Mesothelial cell of epicardium (in vitro differentiated cells): ENCODE data around the gene CPNE6. TPM values are rescaled to one million over a fixed set of nuclear protein-coding genes. Genes with fewer than 3 reads are reported as not detected.

ENCODE experiments used
- DNase-seq, 2 experiments: peaks; one replicate each; pipeline ENCODE4 v3.0.0; 2021; ENCODE audit warnings: low spot score in 2 of 2; ENCODE audit not compliant: unreplicated experiment in 2 of 2
- H3K27ac Mint-ChIP-seq: 2 replicates; pipeline ENCODE4 v1.8.0; 2021; ENCODE audit warnings: mixed read lengths
- H3K27me3 Mint-ChIP-seq: 2 replicates; pipeline ENCODE4 v1.8.0; 2021; ENCODE audit warnings: low read depth, mixed read lengths
- H3K36me3 Mint-ChIP-seq: 2 replicates; pipeline ENCODE4 v1.8.0; 2021; ENCODE audit warnings: mixed read lengths
- H3K4me1 Mint-ChIP-seq: 2 replicates; pipeline ENCODE4 v1.8.0; 2021; ENCODE audit warnings: mixed read lengths
- H3K4me3 Mint-ChIP-seq: 2 replicates; pipeline ENCODE4 v1.8.0; 2021; ENCODE audit warnings: mild to moderate bottlenecking, moderate library complexity, mixed read lengths
- H3K9me3 Mint-ChIP-seq: 2 replicates; pipeline ENCODE4 v1.8.0; 2021; ENCODE audit warnings: mixed read lengths
- total RNA-seq: library from RNA; stranded (reverse); gene quantifications from 3 replicates; pipeline ENCODE4 v1.2.1, GENCODE V29; 2021
- TF ChIP-seq, protein P1 (sequence below): fragments of 200-600 bp; sonication (generic); IDR thresholded peaks from one replicate; pipeline ENCODE4 v1.5.0; 2021; ENCODE audit warnings: antibody characterized with exemption; ENCODE audit not compliant: unreplicated experiment

The CPNE6 gene
- total RNA-seq, 1 donor from 2014 or later, result not detected

DNA sequence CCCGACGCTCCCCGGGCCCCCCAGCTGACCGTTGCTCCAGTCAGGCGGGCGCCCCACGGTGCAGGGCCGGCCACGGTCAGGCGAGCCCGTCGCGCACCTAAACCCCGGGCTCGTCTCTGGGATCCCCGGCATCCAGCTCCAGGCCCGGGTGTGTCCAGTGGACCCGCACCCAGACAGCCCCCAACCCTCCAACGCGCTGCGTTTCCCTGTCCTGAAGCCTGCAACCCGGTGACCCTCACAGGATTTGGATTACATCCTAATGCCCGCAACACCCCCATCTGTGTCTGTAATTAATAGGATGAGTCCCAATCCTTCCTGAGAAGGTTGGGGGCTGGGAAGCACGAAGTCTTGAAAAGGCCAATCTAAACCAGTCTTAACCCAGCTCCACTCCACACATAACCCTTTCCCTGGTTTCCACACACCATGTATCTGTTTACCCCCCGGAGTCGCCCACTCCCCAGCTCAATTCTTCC, 10.4 kb downstream of the CPNE6 start:
- H3K36me3 Mint-ChIP-seq, result no peaks in the 10 kb centered on the region
- H3K9me3 Mint-ChIP-seq, result no peaks in the 10 kb centered on the region
- TF ChIP-seq, protein P1, sequence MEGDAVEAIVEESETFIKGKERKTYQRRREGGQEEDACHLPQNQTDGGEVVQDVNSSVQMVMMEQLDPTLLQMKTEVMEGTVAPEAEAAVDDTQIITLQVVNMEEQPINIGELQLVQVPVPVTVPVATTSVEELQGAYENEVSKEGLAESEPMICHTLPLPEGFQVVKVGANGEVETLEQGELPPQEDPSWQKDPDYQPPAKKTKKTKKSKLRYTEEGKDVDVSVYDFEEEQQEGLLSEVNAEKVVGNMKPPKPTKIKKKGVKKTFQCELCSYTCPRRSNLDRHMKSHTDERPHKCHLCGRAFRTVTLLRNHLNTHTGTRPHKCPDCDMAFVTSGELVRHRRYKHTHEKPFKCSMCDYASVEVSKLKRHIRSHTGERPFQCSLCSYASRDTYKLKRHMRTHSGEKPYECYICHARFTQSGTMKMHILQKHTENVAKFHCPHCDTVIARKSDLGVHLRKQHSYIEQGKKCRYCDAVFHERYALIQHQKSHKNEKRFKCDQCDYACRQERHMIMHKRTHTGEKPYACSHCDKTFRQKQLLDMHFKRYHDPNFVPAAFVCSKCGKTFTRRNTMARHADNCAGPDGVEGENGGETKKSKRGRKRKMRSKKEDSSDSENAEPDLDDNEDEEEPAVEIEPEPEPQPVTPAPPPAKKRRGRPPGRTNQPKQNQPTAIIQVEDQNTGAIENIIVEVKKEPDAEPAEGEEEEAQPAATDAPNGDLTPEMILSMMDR, result no peak
- no peak for DNase-seq
- peak overlapping the region; percentile 81 for H3K27ac Mint-ChIP-seq
- peaks cover 36% of the 10 kb centered on the region for H3K4me1 Mint-ChIP-seq
- H3K4me3 Mint-ChIP-seq, result peak overlapping the region; percentile 77
- peaks cover 33% of the 10 kb centered on the region for H3K27me3 Mint-ChIP-seq

DNA sequence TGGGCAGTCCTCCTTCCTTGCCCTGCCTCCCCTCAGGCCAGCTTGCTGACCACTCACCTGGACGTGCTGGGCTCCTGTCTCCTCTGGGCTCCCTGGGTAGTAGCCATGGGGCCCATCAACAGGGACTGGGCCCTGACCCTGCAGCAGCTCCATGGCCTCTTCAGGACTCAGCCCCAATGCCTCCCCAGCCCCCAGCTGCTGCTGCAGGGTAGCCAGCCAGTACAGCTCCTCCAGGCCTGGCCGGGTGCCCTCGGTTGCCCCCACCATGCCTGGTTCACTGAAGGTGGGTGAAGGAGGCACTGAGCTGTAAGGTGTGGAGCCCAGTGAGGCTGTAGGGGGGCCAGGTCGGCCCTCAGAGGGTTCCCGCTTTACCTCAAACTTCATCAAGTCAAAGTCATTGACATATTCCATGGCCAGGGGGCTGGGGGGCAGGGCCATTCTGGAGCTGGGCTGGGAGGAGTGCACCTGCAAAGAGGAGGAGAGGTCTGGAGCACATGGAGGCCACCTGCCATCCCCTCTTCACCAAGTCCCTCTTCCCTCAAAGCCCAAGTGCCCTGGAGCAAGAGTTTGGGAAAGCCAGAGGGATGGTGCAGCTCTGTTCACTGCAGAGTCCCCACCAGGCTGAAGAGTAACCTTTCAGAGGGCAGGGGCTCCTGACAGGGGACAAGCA, 11.2 kb downstream of the CPNE6 start:
- peak overlapping the region; percentile 81 for H3K27ac Mint-ChIP-seq
- peak overlapping the region; percentile 77 for H3K4me3 Mint-ChIP-seq
- H3K9me3 Mint-ChIP-seq, result no peaks in the 10 kb centered on the region
- no peak for DNase-seq
- H3K4me1 Mint-ChIP-seq, result peaks cover 36% of the 10 kb centered on the region
- peaks cover 33% of the 10 kb centered on the region for H3K27me3 Mint-ChIP-seq
- H3K36me3 Mint-ChIP-seq, result no peaks in the 10 kb centered on the region
- TF ChIP-seq, protein P1, result no peak

DNA sequence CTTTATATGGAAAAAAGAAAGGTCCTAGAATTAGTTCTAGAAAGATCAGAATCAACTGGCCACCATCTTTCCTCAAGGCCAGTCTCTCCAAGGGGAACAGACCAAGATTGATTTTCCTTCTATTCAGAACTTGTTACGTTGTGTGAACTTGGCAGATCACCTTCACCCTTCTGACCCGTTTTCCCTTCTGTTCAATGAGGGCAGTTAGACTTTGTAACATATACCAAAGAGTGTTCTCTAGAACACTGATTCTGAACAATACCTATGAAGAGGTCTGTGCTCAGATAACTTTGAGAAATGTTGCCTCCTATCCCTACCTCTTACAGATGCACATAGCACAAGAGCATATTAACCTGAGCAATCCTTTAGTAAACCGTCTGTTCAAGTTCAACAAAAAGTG, 12.1 kb downstream of the CPNE6 start:
- H3K36me3 Mint-ChIP-seq, result no peaks in the 10 kb centered on the region
- no peak for DNase-seq
- no peaks in the 10 kb centered on the region for H3K9me3 Mint-ChIP-seq
- H3K27ac Mint-ChIP-seq, result no peak overlapping the region
- H3K4me1 Mint-ChIP-seq, result peaks cover 29% of the 10 kb centered on the region
- TF ChIP-seq, protein P1, result no peak
- no peak overlapping the region for H3K4me3 Mint-ChIP-seq
- peaks cover 33% of the 10 kb centered on the region for H3K27me3 Mint-ChIP-seq

DNA sequence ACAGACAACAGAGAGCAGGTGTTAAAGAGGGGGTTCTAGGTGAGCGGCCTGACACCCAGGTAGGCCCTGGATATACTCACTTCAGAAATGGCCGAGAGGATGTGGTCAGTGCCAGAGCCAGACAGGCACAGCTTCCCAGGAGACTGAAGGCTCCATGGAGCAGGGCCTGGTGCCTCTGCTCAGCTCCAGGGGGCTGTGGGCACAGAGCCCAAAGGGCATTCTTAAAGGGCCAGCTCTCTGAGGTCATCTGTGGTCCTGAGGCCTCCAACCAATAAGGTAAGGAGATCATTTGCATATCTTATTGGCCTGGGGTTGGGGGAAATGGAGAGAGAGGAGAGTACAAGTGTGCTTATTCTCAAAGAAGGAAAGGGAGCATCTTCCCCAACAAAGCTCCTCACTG, 13.1 kb downstream of the CPNE6 start:
- Mint-ChIP-seq H3K4me1 (peaks cover 24% of the 10 kb centered on the region), H3K4me3 (no peak overlapping the region), H3K9me3 (no peaks in the 10 kb centered on the region), H3K36me3 (no peaks in the 10 kb centered on the region), H3K27ac (no peak overlapping the region), H3K27me3 (peaks cover 27% of the 10 kb centered on the region)
- no peak for DNase-seq
- TF ChIP-seq, protein P1, result no peak

DNA sequence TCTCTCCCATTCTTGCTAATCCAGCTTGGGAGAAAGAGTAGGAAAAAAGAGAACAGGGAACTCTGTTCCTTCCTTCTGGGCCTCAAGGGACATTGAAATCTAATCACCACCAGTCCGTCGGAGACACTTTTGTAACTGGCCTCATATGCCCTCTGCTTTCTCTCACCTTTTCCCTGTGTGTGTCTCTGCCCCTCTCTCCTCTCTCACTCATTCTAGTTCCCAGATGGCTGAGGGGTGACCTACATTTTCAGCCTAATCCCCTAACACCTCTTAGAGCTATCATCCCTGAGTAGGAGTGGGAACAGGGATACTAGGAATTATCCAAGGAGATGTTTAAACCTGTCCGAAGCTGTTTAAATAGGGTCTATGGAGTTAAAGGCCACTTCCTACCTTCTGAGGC, 13.9 kb downstream of the CPNE6 start:
- H3K4me1 Mint-ChIP-seq, result peaks cover 16% of the 10 kb centered on the region
- H3K4me3 Mint-ChIP-seq, result no peak overlapping the region
- peaks cover 21% of the 10 kb centered on the region for H3K27me3 Mint-ChIP-seq
- TF ChIP-seq, protein P1, result no peak
- no peak overlapping the region for H3K27ac Mint-ChIP-seq
- no peak for DNase-seq
- no peaks in the 10 kb centered on the region for H3K36me3 Mint-ChIP-seq
- no peaks in the 10 kb centered on the region for H3K9me3 Mint-ChIP-seq
